SHP77 treated with DMSO at 0.1 percent for 48 hours (cell line): Measurements from ENCODE around the gene POLN.
"Not testable (repeated sequence)": the region's sequence is repeated elsewhere in the genome, so short reads cannot be mapped to it uniquely, and the experiment has no call there.

Experiments
- DNase-seq: peaks from one replicate; lab custom pipeline; 2025; lab: John Stamatoyannopoulos, UW

POLN gene

GRCh38 chr4:2251073-2251794, 9.3 kb upstream of the POLN start:
- no peak for DNase-seq

- no peak for DNase-seq
Observed at GRCh38 chr4:2250357-2251072, 8.6 kb upstream of the POLN start.

GRCh38 chr4:2249526-2250356, 7.8 kb upstream of the POLN start:
- no peak for DNase-seq

GRCh38 chr4:2248821-2249261, 6.9 kb upstream of the POLN start:
- DNase-seq, result no peak

- DNase-seq, result no peak
Observed at GRCh38 chr4:2248044-2248780, 6.3 kb upstream of the POLN start.

GRCh38 chr4:2247128-2248043, 5.5 kb upstream of the POLN start:
- DNase-seq, result no peak

GRCh38 chr4:2246384-2247127, 4.6 kb upstream of the POLN start:
- no peak for DNase-seq

GRCh38 chr4:2245787-2246275, 3.9 kb upstream of the POLN start:
- DNase-seq, result no peak

GRCh38 chr4:2245057-2245786, 3.3 kb upstream of the POLN start:
- no peak for DNase-seq

GRCh38 chr4:2243681-2244380, 1.9 kb upstream of the POLN start:
- no peak for DNase-seq

GRCh38 chr4:2241003-2241402, 918 bp downstream of the POLN start:
- no peak for DNase-seq

- DNase-seq, result no peak
Observed at GRCh38 chr4:2236944-2237666, 4.8 kb downstream of the POLN start.

GRCh38 chr4:2231082-2231481, 10.8 kb downstream of the POLN start:
- no peak for DNase-seq

- no peak for DNase-seq
Observed at GRCh38 chr4:2226261-2226660, 15.7 kb downstream of the POLN start.

GRCh38 chr4:2222838-2223237, 19.1 kb downstream of the POLN start:
- no peak for DNase-seq

GRCh38 chr4:2221378-2221777, 20.5 kb downstream of the POLN start:
- DNase-seq, result not testable (repeated sequence)

GRCh38 chr4:2220016-2220630, 21.8 kb downstream of the POLN start:
- DNase-seq, result no peak
